Type B pancreatic cell (in vitro differentiated cells): ENCODE results near the gene AVPR2. TPM values are rescaled to one million over a fixed set of nuclear protein-coding genes. Genes with fewer than 3 reads are reported as not detected.
A peak's percentile ranks its signal among the peaks of the same experiment; 100 is the strongest.

Experiments used
- DNase-seq: peaks from one replicate; pipeline ENCODE4 v3.0.0; 2021; ENCODE audit warnings: mixed read lengths; ENCODE audit not compliant: unreplicated experiment; ENCODE audit errors: extremely low spot score
- H3K27ac Mint-ChIP-seq: 2 replicates; pipeline ENCODE4 v1.8.0; 2021; ENCODE audit warnings: mild to moderate bottlenecking, mixed read lengths
- H3K27me3 Mint-ChIP-seq: 2 replicates; pipeline ENCODE4 v1.8.0; 2021; ENCODE audit warnings: mixed read lengths
- H3K36me3 Mint-ChIP-seq: 2 replicates; pipeline ENCODE4 v1.8.0; 2021; ENCODE audit warnings: mixed read lengths
- H3K4me1 Mint-ChIP-seq: one replicate; pipeline ENCODE4 v1.8.0; 2021; ENCODE audit warnings: mixed read lengths; ENCODE audit not compliant: unreplicated experiment
- H3K4me3 Mint-ChIP-seq: 2 replicates; pipeline ENCODE4 v1.8.0; 2021; ENCODE audit warnings: mild to moderate bottlenecking, mixed read lengths
- H3K9me3 Mint-ChIP-seq: 2 replicates; pipeline ENCODE4 v1.8.0; 2021; ENCODE audit warnings: mixed read lengths
- CTCF ChIP-seq: fragments of 200-600 bp; sonication (generic); conservative IDR thresholded peaks from 2 replicates; pipeline ENCODE4 v1.5.0; 2021; ENCODE audit warnings: antibody characterized with exemption, mild to moderate bottlenecking
- total RNA-seq: library from RNA; stranded (reverse); gene quantifications from 2 replicates; pipeline ENCODE4 v1.2.1, GENCODE V29; 2021; ENCODE audit warnings: low replicate concordance

AVPR2 gene
- total RNA-seq, 1 donor from 2014 or later, result not detected

DNA sequence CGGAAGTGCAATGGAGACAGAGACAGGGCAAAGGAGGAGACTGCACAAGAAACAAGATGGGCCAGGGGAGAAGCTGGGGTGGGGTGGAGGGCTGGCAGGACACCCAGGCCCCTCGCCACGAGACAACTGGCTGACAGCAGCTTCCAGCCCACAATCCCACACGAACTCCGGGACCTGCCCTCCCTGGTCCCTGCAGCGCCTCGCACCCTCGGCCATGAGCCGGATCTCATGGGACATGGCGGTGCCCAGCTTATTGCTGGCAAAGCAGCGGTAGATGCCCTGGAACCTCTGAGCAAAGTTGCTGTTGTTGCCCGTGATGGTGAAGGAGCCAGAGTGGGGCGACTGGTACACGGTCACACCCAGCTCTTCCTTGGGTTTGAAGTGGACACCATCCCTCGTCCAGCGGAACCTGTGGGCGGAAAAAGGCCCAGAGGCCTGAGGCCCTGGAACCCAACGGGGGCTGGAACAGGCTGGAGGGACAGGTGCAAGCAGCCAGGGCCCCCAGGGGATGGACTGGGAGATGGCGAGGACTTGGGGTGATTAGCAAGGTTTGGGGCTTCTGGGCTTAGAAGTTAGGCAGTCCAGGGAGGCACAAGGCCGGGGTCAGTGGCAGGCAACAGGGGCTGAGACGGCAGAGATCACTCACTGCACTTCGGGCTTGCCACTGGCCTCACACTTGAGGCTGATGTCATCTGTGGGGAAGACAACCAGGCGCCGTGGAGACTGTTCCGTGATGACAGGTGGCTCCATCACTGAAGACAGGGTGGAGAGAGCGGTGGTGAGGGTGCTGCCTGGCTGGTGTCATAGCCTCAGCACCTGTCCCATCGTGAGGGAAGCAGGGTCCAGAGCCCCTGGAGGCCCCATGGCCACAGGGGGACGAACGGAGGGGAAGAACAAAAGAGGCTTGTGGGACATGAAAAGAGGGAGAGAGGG, 32.3 kb upstream of the AVPR2 start:
- Mint-ChIP-seq H3K4me1 (no peaks in the 10 kb centered on the region), H3K9me3 (no peaks in the 10 kb centered on the region)
- no peak for TF ChIP-seq CTCF

GRCh38 chrX:153873282-153874084, 31.0 kb upstream of the AVPR2 start:
- no peak for TF ChIP-seq CTCF
- H3K27ac Mint-ChIP-seq, result no peak overlapping the region
- no peak for DNase-seq
- H3K36me3 Mint-ChIP-seq, result no peaks in the 10 kb centered on the region
- H3K27me3 Mint-ChIP-seq, result peaks cover 21% of the 10 kb centered on the region
- no peaks in the 10 kb centered on the region for H3K9me3 Mint-ChIP-seq
- no peak overlapping the region for H3K4me3 Mint-ChIP-seq
- H3K4me1 Mint-ChIP-seq, result peaks cover 5% of the 10 kb centered on the region

More for the DNA sequence above, 32.3 kb upstream of the AVPR2 start:
- peaks cover 16% of the 10 kb centered on the region for H3K27me3 Mint-ChIP-seq
- H3K27ac Mint-ChIP-seq, result no peak overlapping the region
- DNase-seq, result no peak
- H3K4me3 Mint-ChIP-seq, result no peak overlapping the region
- no peaks in the 10 kb centered on the region for H3K36me3 Mint-ChIP-seq

DNA sequence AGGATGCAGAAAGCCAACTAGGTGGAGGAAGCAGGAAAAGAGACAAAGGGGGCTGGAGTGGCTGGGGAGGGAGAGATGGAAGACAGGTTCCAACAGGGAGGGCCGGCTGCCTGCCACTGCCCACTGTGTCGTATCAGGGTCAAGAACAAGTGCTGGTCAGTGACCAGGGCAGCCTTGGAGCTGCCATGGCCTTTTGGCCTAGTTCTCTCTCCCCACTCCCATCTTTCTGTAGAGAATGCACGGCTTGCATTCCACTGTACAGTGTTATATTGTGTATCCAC, 30.4 kb upstream of the AVPR2 start:
- H3K9me3 Mint-ChIP-seq, result no peaks in the 10 kb centered on the region
- H3K4me3 Mint-ChIP-seq, result no peak overlapping the region
- no peak for DNase-seq
- peaks cover 23% of the 10 kb centered on the region for H3K27me3 Mint-ChIP-seq
- H3K27ac Mint-ChIP-seq, result no peak overlapping the region
- peaks cover 5% of the 10 kb centered on the region for H3K4me1 Mint-ChIP-seq
- H3K36me3 Mint-ChIP-seq, result no peaks in the 10 kb centered on the region
- no peak for TF ChIP-seq CTCF

- Mint-ChIP-seq H3K9me3 (no peaks in the 10 kb centered on the region), H3K27me3 (peaks cover 25% of the 10 kb centered on the region), H3K27ac (no peak overlapping the region), H3K36me3 (no peaks in the 10 kb centered on the region), H3K4me1 (peaks cover 5% of the 10 kb centered on the region), H3K4me3 (no peak overlapping the region)
- TF ChIP-seq CTCF, result no peak
- DNase-seq, result no peak
These were observed 29.9 kb upstream of the AVPR2 start for GRCh38 chrX:153874366-153875125.

DNA sequence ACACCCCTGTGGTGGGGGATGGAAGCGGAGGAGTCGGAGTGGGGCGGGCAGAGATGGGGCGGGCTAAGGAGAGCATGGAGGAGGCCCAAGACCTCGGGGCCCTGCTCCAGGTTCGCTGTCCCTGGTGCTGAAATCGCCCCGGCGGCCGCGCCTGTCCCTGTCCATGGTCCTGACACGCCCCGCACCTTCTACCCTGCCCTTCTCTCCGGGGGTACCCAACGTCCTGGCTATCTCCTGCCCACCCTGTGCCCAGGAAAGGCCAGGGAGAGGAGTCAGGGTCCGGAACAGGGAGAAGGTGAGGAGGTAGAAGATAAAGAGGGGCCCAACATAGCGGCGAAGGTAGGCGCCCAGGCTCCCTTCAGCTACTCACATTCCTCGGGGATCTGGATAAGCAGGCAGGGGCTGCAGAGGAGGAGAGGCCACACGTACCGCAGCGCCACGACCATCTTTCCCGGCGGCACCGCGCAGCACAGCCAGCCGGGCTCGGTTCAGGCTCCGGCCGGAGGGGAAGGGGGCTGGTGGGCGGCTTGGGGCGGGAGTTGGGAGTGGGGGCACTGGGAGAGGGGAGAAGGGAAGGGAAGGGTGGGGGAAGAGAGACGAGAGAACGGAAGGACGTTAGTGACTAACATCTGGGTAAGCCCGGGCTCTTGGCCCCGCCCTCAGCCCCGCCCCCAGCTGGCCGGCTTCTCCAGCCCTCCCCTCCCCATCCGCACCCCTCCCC, 28.9 kb upstream of the AVPR2 start:
- Mint-ChIP-seq H3K4me3 (no peak overlapping the region), H3K27ac (no peak overlapping the region), H3K27me3 (peaks cover 25% of the 10 kb centered on the region), H3K4me1 (peaks cover 5% of the 10 kb centered on the region), H3K9me3 (no peaks in the 10 kb centered on the region), H3K36me3 (no peaks in the 10 kb centered on the region)
- peak; percentile 82 for DNase-seq
- TF ChIP-seq CTCF, result no peak
